H1 (cell line): ENCODE measurements around the gene TRAIP. TPM values are rescaled to one million over a fixed set of nuclear protein-coding genes. Genes with fewer than 3 reads are reported as not detected.

Experiments
- CHD7 ChIP-seq: fragments of 300-600 bp; sonication (generic); IDR thresholded peaks from 2 replicates; pipeline ENCODE4 v1.7.1; 2012; ENCODE audit warnings: low read length, moderate library complexity, mild to moderate bottlenecking, inconsistent platforms; ENCODE audit not compliant: insufficient replicate concordance
- EGR1 ChIP-seq: IDR thresholded peaks from 2 replicates; pipeline ENCODE4 v1.6.1; 2011; ENCODE audit warnings: low read depth, low read length, borderline replicate concordance
- GABPA ChIP-seq: IDR thresholded peaks from 2 replicates; pipeline ENCODE4 v1.6.1; 2011; ENCODE audit warnings: mild to moderate bottlenecking, low read length, moderate library complexity, borderline replicate concordance; ENCODE audit not compliant: insufficient read depth
- HDAC2 ChIP-seq, 2 experiments: fragments of 300-600 bp in 1 of 2; sonication (generic) in 1 of 2; IDR thresholded peaks; 2 replicates each; pipeline ENCODE4 v1.6.1; 2011 to 2012; ENCODE audit warnings: low read depth in 2 of 2, low read length in 2 of 2, mild to moderate bottlenecking in 2 of 2, moderate library complexity in 2 of 2, borderline replicate concordance in 1 of 2, inconsistent platforms in 1 of 2
- KDM1A ChIP-seq: fragments of 200-600, 300-600 bp; sonication (generic); IDR thresholded peaks from 2 replicates; pipeline ENCODE4 v1.7.1; 2016; ENCODE audit warnings: mild to moderate bottlenecking, low read length, borderline replicate concordance
- KDM4A ChIP-seq: IDR thresholded peaks from one replicate; pipeline ENCODE4 v1.7.1; 2012; ENCODE audit warnings: low read depth, mild to moderate bottlenecking, moderate library complexity, low read length, inconsistent platforms; ENCODE audit not compliant: severe bottlenecking
- RXRA ChIP-seq: IDR thresholded peaks from 2 replicates; pipeline ENCODE4 v1.6.1; 2011; ENCODE audit warnings: low read depth, mild to moderate bottlenecking, low read length, moderate library complexity; ENCODE audit not compliant: insufficient read depth
- TAF1 ChIP-seq: IDR thresholded peaks from 2 replicates; pipeline ENCODE4 v1.6.1; 2011; ENCODE audit warnings: mild to moderate bottlenecking, low read depth, low read length
- TEAD4 ChIP-seq: IDR thresholded peaks from 2 replicates; pipeline ENCODE4 v1.6.1; 2012; ENCODE audit warnings: low read depth, low read length, inconsistent platforms, mixed read lengths
- polyA plus RNA-seq, 7 experiments: library from polyadenylated mRNA; depleted of rRNA in 3 of 7; stranded (reverse) in 5 of 7; unstranded in 2 of 7; fragments of >200 nt in 5 of 7; fragments of 200-250 nt in 2 of 7; gene quantifications; 1 replicate in 5 of 7; 2 replicates in 1 of 7; 4 replicates in 1 of 7; pipeline versions ENCODE4 v1.2.1 to v1.2.3, GENCODE V29; 2011 to 2013; ENCODE audit warnings: missing spikeins in 2 of 7, mixed read lengths in 2 of 7
- total RNA-seq: library from RNA; stranded (reverse); fragmentation: NEBNext Ultra II Directional; extraction: Animal tissue kit (Norgen Biotek cat#: 25700); gene quantifications from 2 replicates; pipeline ENCODE4 v1.2.1, GENCODE V29; 2021

The TRAIP gene
- total and polyA plus RNA-seq, 2 of the 8 experiments (the other 6 are each of a cell fraction or from before 2014, with no cell fraction given), result 27.7 to 28.1 TPM

GRCh38 chr3:49856181-49857005 is at the start of gene TRAIP (continued):
- TF ChIP-seq CHD7 (no peak), EGR1 (peak; percentile 56; the same call in 1 of the 2 replicates), GABPA (peak; percentile 90), HDAC2 (IDR thresholded peaks at IDR 0.05; ENCODE audit: borderline replicate concordance in 1 of 2, low read depth in 2 of 2, low read length in 2 of 2) (peak in 1 of 2 experiments; percentile 77; a peak in 1 of 4 replicates), RXRA (no peak), KDM4A (peak; percentile 72), TAF1 (peak; percentile 82), TEAD4 (no peak), KDM1A (no peak)
